Ectodermal cell (in vitro differentiated cells): ENCODE data around the gene CLEC18B.
"Not testable (repeated sequence)": the region's sequence is repeated elsewhere in the genome, so short reads cannot be mapped to it uniquely, and the experiment has no call there.

Experiments
- H3K27ac ChIP-seq: 2 replicates; pipeline ENCODE4 v1.7.0; 2013; ENCODE audit warnings: mild to moderate bottlenecking, low read depth, low read length; ENCODE audit not compliant: insufficient read depth, poor library complexity, severe bottlenecking
- H3K27me3 ChIP-seq: 2 replicates; pipeline ENCODE4 v1.7.0; 2013; ENCODE audit warnings: mild to moderate bottlenecking, low read length; ENCODE audit not compliant: insufficient read depth, control insufficient read depth, poor library complexity, severe bottlenecking
- H3K36me3 ChIP-seq: one replicate; pipeline ENCODE4 v1.7.0; 2013; ENCODE audit warnings: low read length; ENCODE audit not compliant: control insufficient read depth, insufficient read depth
- H3K4me1 ChIP-seq: one replicate; pipeline ENCODE4 v1.7.0; 2013; ENCODE audit warnings: low read length; ENCODE audit not compliant: control insufficient read depth, insufficient read depth
- H3K4me3 ChIP-seq: 2 replicates; pipeline ENCODE4 v1.7.0; 2013; ENCODE audit warnings: low read depth, low read length, control low read depth; ENCODE audit not compliant: insufficient read depth
- H3K9me3 ChIP-seq: 2 replicates; pipeline ENCODE4 v1.7.0; 2013; ENCODE audit warnings: mild to moderate bottlenecking, low read length, moderate library complexity; ENCODE audit not compliant: control insufficient read depth
- WGBS, 2 experiments: methylation state at CpG; one replicate each; pipeline ENCODE4 v1.1.7; 2013; ENCODE audit warnings: missing lambda C conversion rate in 2 of 2; 5-methylcytosine and 5-hydroxymethylcytosine counted together

Gene CLEC18B

GRCh38 chr16:74446866-74447265, 25.6 kb upstream of the CLEC18B start:
- H3K4me1 ChIP-seq: no peaks in the 10 kb centered on the region
- H3K27me3 ChIP-seq: no peaks in the 10 kb centered on the region
- no peak overlapping the region for H3K4me3 ChIP-seq
- 93 to 94% methylated on average over 8 of the region's 8 CpGs for WGBS, 2 experiments
- H3K9me3 ChIP-seq: no peaks in the 10 kb centered on the region
- H3K36me3 ChIP-seq: peaks cover 13% of the 10 kb centered on the region
- H3K27ac ChIP-seq: no peak overlapping the region

DNA sequence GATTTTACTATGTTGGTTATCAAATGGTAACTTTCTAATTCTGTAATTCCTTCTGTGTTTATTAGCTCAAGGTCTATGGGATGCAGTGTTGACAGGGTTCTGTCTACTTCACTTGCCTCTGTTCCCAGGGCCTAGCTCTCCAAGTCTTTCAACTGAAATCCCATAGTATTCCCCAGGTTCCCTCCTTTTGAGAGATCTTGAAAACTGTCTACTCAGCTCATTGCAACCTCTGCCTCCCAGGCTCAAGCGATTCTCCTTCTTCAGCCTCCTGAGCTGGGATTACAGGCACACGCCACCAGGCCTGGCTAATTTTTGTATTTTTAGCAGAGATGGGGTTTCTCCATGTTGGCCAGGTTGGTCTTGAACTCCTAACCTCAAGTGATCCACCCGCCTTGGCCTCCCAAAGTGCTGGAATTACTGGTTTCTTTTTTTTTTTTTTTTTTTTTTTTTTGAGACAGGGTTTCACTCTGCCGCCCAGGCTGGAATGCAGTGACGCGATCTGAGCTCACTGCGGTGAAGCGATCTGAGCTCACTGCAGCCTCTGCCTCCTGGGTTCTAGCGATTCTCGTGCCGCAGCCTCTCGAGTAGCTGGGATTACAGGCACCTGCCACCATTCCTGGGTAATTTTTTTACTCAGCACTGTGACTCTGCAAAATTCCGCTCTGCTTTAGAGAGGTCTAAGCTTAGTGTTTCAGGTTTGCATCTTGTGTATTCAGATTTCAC, 22.5 kb upstream of the CLEC18B start:
- not testable (repeated sequence) for H3K4me1 ChIP-seq, H3K9me3 ChIP-seq, H3K27me3 ChIP-seq, H3K4me3 ChIP-seq, H3K27ac ChIP-seq, H3K36me3 ChIP-seq
- 92 to 96% methylated on average over 12 of the region's 13 CpGs for WGBS, 2 experiments

DNA sequence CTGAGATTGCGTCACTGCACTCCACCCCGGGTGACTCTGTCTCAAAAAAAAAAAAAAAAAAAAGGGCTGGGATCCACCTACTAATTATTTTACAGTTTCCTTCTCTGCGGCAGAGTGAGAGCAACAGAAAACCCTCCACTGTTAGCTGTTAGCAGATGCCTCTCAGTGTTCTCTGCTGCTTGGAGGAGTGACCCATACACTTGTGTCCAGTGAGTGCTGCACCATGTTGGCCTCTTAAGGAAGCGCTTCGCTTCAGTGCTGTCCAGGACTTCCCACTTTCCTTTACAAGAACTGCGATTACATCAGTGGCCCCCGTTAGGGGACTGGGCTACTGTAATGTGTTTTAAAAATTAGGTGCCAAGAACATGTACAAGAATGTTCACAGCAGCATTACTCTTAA, 18.4 kb upstream of the CLEC18B start:
- H3K4me3 ChIP-seq: no peak overlapping the region
- no peaks in the 10 kb centered on the region for H3K4me1 ChIP-seq
- H3K27me3 ChIP-seq: no peaks in the 10 kb centered on the region
- H3K9me3 ChIP-seq: no peaks in the 10 kb centered on the region
- H3K27ac ChIP-seq: no peak overlapping the region
- no peaks in the 10 kb centered on the region for H3K36me3 ChIP-seq
- WGBS, 2 experiments: 94 to 95% methylated on average over 7 of the region's 7 CpGs

- Histone ChIP-seq H3K27me3 (no peaks in the 10 kb centered on the region), H3K4me3 (no peak overlapping the region), H3K9me3 (no peaks in the 10 kb centered on the region), H3K27ac (no peak overlapping the region), H3K36me3 (no peaks in the 10 kb centered on the region), H3K4me1 (no peaks in the 10 kb centered on the region)
- WGBS, 2 experiments: 89 to 97% methylated on average over 7 of the region's 7 CpGs
These were observed 17.3 kb upstream of the CLEC18B start for GRCh38 chr16:74438492-74438979.

- H3K4me1 ChIP-seq: no peaks in the 10 kb centered on the region
- whole genome bisulfite sequencing, 2 experiments: 90 to 92% methylated on average over 5 of the region's 5 CpGs
- H3K27me3 ChIP-seq: no peaks in the 10 kb centered on the region
These were observed 10.2 kb upstream of the CLEC18B start for GRCh38 chr16:74431516-74431915.

DNA sequence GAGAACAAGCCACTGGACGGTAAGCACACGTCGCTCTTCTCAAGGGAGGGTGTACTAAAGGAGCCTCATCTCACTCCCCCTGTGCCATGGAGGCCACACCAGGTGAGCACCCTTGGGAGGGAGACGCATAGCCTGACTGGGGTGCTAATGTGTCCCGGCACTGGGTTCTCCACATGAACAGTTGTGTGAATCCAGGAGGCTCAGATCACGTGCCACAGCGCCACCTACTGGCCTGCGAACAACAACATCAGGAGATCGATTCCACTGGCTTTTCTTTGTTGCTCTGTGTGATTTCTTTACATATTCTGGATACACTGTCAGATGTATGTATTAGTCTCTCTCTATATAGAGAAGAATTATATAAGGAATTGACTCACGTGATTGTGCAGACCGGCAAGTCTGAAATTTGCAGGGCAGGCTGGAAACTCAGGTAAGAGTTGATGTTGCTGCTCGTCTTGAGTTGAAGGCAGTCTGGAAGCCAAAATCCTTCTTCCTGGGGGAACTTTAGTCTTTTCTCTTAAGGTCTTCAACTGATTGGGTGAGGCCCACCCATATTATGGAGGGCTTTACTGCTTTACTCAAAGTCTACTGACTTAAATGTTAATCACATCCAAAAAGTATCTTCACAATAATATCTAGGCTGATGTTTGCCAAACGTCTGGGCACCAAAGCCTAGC, 8.9 kb upstream of the CLEC18B start:
- H3K4me3 ChIP-seq, H3K36me3 ChIP-seq, H3K27ac ChIP-seq, H3K9me3 ChIP-seq, H3K4me1 ChIP-seq, H3K27me3 ChIP-seq: not testable (repeated sequence)
- 44 to 45% methylated on average over 13 of the region's 13 CpGs for WGBS, 2 experiments

More at GRCh38 chr16:74431516-74431915, 10.2 kb upstream of the CLEC18B start:
- no peaks in the 10 kb centered on the region for H3K36me3 ChIP-seq
- H3K9me3 ChIP-seq: no peaks in the 10 kb centered on the region
- no peak overlapping the region for H3K27ac ChIP-seq
- H3K4me3 ChIP-seq: no peak overlapping the region

GRCh38 chr16:74428493-74428892, 7.2 kb upstream of the CLEC18B start:
- H3K4me1 ChIP-seq, H3K27me3 ChIP-seq, H3K36me3 ChIP-seq, H3K27ac ChIP-seq, H3K9me3 ChIP-seq, H3K4me3 ChIP-seq: not testable (repeated sequence)
- WGBS, 2 experiments: 100% methylated on average over 1 of the region's 8 CpGs; no CpG with 5 or more reads in 1 of the 2 experiments

GRCh38 chr16:74425751-74426150, 4.5 kb upstream of the CLEC18B start:
- WGBS, 2 experiments: 85 to 91% methylated on average over 4 to 6 of the region's 6 CpGs
- H3K9me3 ChIP-seq, H3K36me3 ChIP-seq, H3K27ac ChIP-seq, H3K4me1 ChIP-seq, H3K27me3 ChIP-seq, H3K4me3 ChIP-seq: not testable (repeated sequence)

GRCh38 chr16:74423721-74424120, 2.4 kb upstream of the CLEC18B start:
- not testable (repeated sequence) for H3K9me3 ChIP-seq, H3K4me1 ChIP-seq, H3K27ac ChIP-seq, H3K36me3 ChIP-seq, H3K27me3 ChIP-seq, H3K4me3 ChIP-seq
- WGBS, 2 experiments: 78 to 85% methylated on average over 4 of the region's 4 CpGs

GRCh38 chr16:74422086-74422485, 808 bp upstream of the CLEC18B start:
- not testable (repeated sequence) for H3K9me3 ChIP-seq, H3K4me1 ChIP-seq, H3K4me3 ChIP-seq, H3K27ac ChIP-seq, H3K36me3 ChIP-seq, H3K27me3 ChIP-seq
- 94 to 98% methylated on average over 5 of the region's 17 CpGs for WGBS, 2 experiments
